OCI-LY1 (cell line): ENCODE data around the gene ANKRD66.

Experiments used
- H2AFZ ChIP-seq: fragments of 200-600 bp; sonication (generic), shearing (Covaris generic); 2 replicates; pipeline ENCODE4 v1.6.0; 2014; ENCODE audit warnings: antibody characterized with exemption, mild to moderate bottlenecking, low read length
- H3F3A ChIP-seq: fragments of 200-600 bp; sonication (generic), shearing (Covaris generic); 2 replicates; pipeline ENCODE4 v1.6.0; 2014; ENCODE audit warnings: mild to moderate bottlenecking, antibody characterized with exemption, low read length, moderate library complexity; ENCODE audit not compliant: insufficient read depth
- H3K27ac ChIP-seq: fragments of 200-600 bp; sonication (generic); 2 replicates; pipeline ENCODE4 v1.5.1; 2014; ENCODE audit warnings: low read length, mixed run types, mild to moderate bottlenecking, low read depth; ENCODE audit not compliant: poor library complexity, severe bottlenecking
- H3K27me3 ChIP-seq: fragments of 200-600 bp; sonication (generic); 2 replicates; pipeline ENCODE4 v1.6.0; 2014; ENCODE audit warnings: antibody characterized with exemption, mild to moderate bottlenecking, low read length, moderate library complexity; ENCODE audit not compliant: insufficient read depth
- H3K36me3 ChIP-seq: fragments of 200-600 bp; sonication (generic); 2 replicates; pipeline ENCODE4 v1.6.1; 2014; ENCODE audit warnings: mild to moderate bottlenecking, antibody characterized with exemption, low read length, moderate library complexity, mixed read lengths; ENCODE audit not compliant: insufficient read depth
- H3K4me1 ChIP-seq: fragments of 200-600 bp; sonication (generic); 2 replicates; pipeline ENCODE4 v1.5.1; 2014; ENCODE audit warnings: mild to moderate bottlenecking, low read length, moderate library complexity; ENCODE audit not compliant: insufficient read depth, severe bottlenecking
- H3K4me2 ChIP-seq: fragments of 200-600 bp; sonication (generic), shearing (Covaris generic); 2 replicates; pipeline ENCODE4 v1.6.1; 2014; ENCODE audit warnings: low read length
- H3K4me3 ChIP-seq: fragments of 200-600 bp; sonication (generic); 2 replicates; pipeline ENCODE4 v1.5.1; 2014; ENCODE audit warnings: low read length, low read depth, mild to moderate bottlenecking, mixed read lengths; ENCODE audit not compliant: poor library complexity, severe bottlenecking
- H3K79me2 ChIP-seq: fragments of 200-600 bp; shearing (Covaris generic); 2 replicates; pipeline ENCODE4 v1.6.1; 2016; ENCODE audit warnings: mixed run types, low read length, mixed read lengths; ENCODE audit not compliant: insufficient read depth
- H3K9ac ChIP-seq: fragments of 200-600 bp; sonication (generic), shearing (Covaris generic); 2 replicates; pipeline ENCODE4 v1.6.1; 2014; ENCODE audit warnings: mild to moderate bottlenecking, low read length, mixed read lengths
- H3K9me2 ChIP-seq: fragments of 200-600 bp; sonication (generic), shearing (Covaris generic); 2 replicates; pipeline ENCODE4 v1.6.1; 2014; ENCODE audit warnings: low read depth, mild to moderate bottlenecking, low read length, mixed read lengths
- H3K9me3 ChIP-seq: fragments of 200-600 bp; shearing (Covaris generic); 2 replicates; pipeline ENCODE4 v1.6.1; 2014; ENCODE audit warnings: low read length, mixed read lengths
- H4K20me1 ChIP-seq: fragments of 200-600 bp; sonication (generic), shearing (Covaris generic); 2 replicates; pipeline ENCODE4 v1.6.0; 2016; ENCODE audit warnings: mild to moderate bottlenecking, low read length; ENCODE audit not compliant: insufficient read depth
- EZH2 ChIP-seq: fragments of 200-600 bp; sonication (generic), shearing (Covaris generic); IDR thresholded peaks from 2 replicates; pipeline ENCODE4 v1.8.0; 2017; ENCODE audit warnings: borderline replicate concordance, mixed run types, mild to moderate bottlenecking, antibody characterized with exemption, low read length, moderate library complexity, mixed read lengths
- TF ChIP-seq, protein P1 (sequence below): fragments of 200-600 bp; sonication (generic), shearing (Covaris generic); IDR thresholded peaks from 2 replicates; pipeline ENCODE4 v1.5.1; 2017; ENCODE audit warnings: mild to moderate bottlenecking, antibody characterized with exemption, low read length, moderate library complexity, mixed read lengths

Gene ANKRD66

DNA sequence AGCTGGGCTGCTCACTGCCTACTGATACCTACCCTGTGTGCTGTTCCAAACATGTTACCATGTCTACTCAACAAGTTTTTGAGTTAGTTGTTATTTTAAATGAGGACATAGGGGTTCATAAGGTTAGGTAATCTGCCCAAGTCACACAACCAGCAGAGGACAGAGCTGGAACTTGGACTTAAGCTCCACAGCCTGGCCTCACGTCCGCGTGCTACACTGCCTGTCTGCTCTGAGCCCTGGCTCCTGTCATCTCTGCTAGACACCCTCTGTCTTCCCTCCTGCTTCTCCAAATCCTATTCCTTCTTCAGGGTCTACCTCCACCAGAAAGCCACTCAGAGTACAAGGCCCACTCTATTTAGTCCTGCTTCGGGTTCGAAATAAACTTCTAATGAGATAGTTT lies 18.2 kb downstream of the ANKRD66 start:
- no peaks in the 10 kb centered on the region for H3K36me3 ChIP-seq
- H3K4me2 ChIP-seq, result no peak overlapping the region
- no peaks in the 10 kb centered on the region for H3K79me2 ChIP-seq

DNA sequence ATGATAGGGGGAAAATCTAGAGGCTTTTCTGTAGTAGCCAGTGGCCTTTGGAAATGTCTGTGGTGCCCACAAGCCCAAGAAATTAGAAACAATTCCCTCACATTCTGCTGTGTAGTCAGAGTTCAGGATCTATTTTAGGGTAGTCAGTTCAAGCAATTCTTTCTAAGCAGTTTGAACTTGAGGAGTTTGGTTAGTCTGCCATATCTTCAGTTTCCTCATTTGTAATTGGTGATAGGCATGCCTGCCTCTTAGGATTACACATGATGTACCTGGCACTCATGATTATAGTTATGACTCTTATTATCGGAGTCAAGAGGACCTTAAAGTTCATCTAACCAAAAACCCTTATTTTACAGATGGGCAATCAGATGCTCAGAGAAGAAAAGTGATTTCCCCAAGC lies 25.3 kb downstream of the ANKRD66 start:
- no peak overlapping the region for H3K4me2 ChIP-seq
- H4K20me1 ChIP-seq, result no peaks in the 10 kb centered on the region
- H3F3A ChIP-seq, result no peaks in the 10 kb centered on the region
- H3K4me1 ChIP-seq, result no peaks in the 10 kb centered on the region
- no peaks in the 10 kb centered on the region for H3K9me2 ChIP-seq
- TF ChIP-seq EZH2, result no peak
- TF ChIP-seq, protein P1, sequence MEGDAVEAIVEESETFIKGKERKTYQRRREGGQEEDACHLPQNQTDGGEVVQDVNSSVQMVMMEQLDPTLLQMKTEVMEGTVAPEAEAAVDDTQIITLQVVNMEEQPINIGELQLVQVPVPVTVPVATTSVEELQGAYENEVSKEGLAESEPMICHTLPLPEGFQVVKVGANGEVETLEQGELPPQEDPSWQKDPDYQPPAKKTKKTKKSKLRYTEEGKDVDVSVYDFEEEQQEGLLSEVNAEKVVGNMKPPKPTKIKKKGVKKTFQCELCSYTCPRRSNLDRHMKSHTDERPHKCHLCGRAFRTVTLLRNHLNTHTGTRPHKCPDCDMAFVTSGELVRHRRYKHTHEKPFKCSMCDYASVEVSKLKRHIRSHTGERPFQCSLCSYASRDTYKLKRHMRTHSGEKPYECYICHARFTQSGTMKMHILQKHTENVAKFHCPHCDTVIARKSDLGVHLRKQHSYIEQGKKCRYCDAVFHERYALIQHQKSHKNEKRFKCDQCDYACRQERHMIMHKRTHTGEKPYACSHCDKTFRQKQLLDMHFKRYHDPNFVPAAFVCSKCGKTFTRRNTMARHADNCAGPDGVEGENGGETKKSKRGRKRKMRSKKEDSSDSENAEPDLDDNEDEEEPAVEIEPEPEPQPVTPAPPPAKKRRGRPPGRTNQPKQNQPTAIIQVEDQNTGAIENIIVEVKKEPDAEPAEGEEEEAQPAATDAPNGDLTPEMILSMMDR, result no peak
- no peaks in the 10 kb centered on the region for H3K9me3 ChIP-seq
- H3K27ac ChIP-seq, result no peak overlapping the region
- H3K9ac ChIP-seq, result no peak overlapping the region
- H2AFZ ChIP-seq, result no peak overlapping the region
- no peaks in the 10 kb centered on the region for H3K27me3 ChIP-seq
- H3K79me2 ChIP-seq, result no peaks in the 10 kb centered on the region
- H3K36me3 ChIP-seq, result no peaks in the 10 kb centered on the region
- H3K4me3 ChIP-seq, result no peak overlapping the region

More for the DNA sequence above, 18.2 kb downstream of the ANKRD66 start:
- Histone ChIP-seq H3K27me3 (no peaks in the 10 kb centered on the region), H3K27ac (no peak overlapping the region), H3F3A (no peaks in the 10 kb centered on the region), H3K9ac (no peak overlapping the region), H3K4me1 (no peaks in the 10 kb centered on the region), H3K4me3 (no peak overlapping the region), H4K20me1 (no peaks in the 10 kb centered on the region), H2AFZ (no peak overlapping the region), H3K9me3 (no peaks in the 10 kb centered on the region), H3K9me2 (no peaks in the 10 kb centered on the region)
- TF ChIP-seq, protein P1, result no peak
- TF ChIP-seq EZH2, result no peak

- no peak overlapping the region for H3K4me3 ChIP-seq
- no peaks in the 10 kb centered on the region for H3K9me3 ChIP-seq
- H3K9me2 ChIP-seq, result no peaks in the 10 kb centered on the region
- no peaks in the 10 kb centered on the region for H3K79me2 ChIP-seq
- H3K36me3 ChIP-seq, result no peaks in the 10 kb centered on the region
- no peaks in the 10 kb centered on the region for H4K20me1 ChIP-seq
- H3K27me3 ChIP-seq, result no peaks in the 10 kb centered on the region
- H2AFZ ChIP-seq, result no peak overlapping the region
- H3F3A ChIP-seq, result no peaks in the 10 kb centered on the region
- no peak overlapping the region for H3K4me2 ChIP-seq
- no peak overlapping the region for H3K27ac ChIP-seq
- TF ChIP-seq EZH2, result no peak
- TF ChIP-seq, protein P1, result no peak
- H3K9ac ChIP-seq, result no peak overlapping the region
- H3K4me1 ChIP-seq, result no peaks in the 10 kb centered on the region
These were observed 26.0 kb downstream of the ANKRD66 start for GRCh38 chr6:46772762-46773161.
